HFFc6 (cell line): ENCODE results near the gene ECM1. TPM values are rescaled to one million over a fixed set of nuclear protein-coding genes. Genes with fewer than 3 reads are reported as not detected.

Experiments
- DNase-seq: peaks from one replicate; pipeline ENCODE4 v3.0.0-alpha.2; 2018
- H3K27ac Mint-ChIP-seq: 2 replicates; pipeline ENCODE4 v1.8.0; 2020; ENCODE audit warnings: mild to moderate bottlenecking, mixed read lengths
- H3K27me3 Mint-ChIP-seq: 2 replicates; pipeline ENCODE4 v1.8.0; 2021; ENCODE audit warnings: mild to moderate bottlenecking, moderate library complexity, mixed read lengths; ENCODE audit not compliant: insufficient read depth
- H3K36me3 Mint-ChIP-seq: 2 replicates; pipeline ENCODE4 v1.8.0; 2021; ENCODE audit warnings: low read depth, mixed read lengths
- H3K4me1 Mint-ChIP-seq: 2 replicates; pipeline ENCODE4 v1.8.0; 2020; ENCODE audit warnings: low read depth, mixed read lengths
- H3K4me3 Mint-ChIP-seq: 2 replicates; pipeline ENCODE4 v1.8.0; 2020; ENCODE audit warnings: mild to moderate bottlenecking, moderate library complexity, mixed read lengths
- H3K9me3 Mint-ChIP-seq: 2 replicates; pipeline ENCODE4 v1.8.0; 2020; ENCODE audit warnings: mild to moderate bottlenecking, mixed read lengths
- CTCF ChIP-seq: fragments of 200-600 bp; sonication (generic); IDR thresholded peaks from 2 replicates; pipeline ENCODE4 v1.5.0; 2021; ENCODE audit warnings: antibody characterized with exemption, mild to moderate bottlenecking
- total RNA-seq, 6 experiments: library from RNA; stranded (reverse); fragmentation: NEBNext Ultra II Directional; extraction: Animal tissue kit (Norgen Biotek cat#: 25700); gene quantifications; 2 replicates in 1 of 6; 3 replicates in 5 of 6; pipeline ENCODE4 v1.2.3, GENCODE V29; 2021

Gene ECM1
- total RNA-seq, 6 experiments from 2014 or later: 30.8 to 52.0 (median 46.5) TPM

- H3K9me3 Mint-ChIP-seq: no peaks in the 10 kb centered on the region
- H3K4me3 Mint-ChIP-seq: no peak overlapping the region
- peaks cover 18% of the 10 kb centered on the region for H3K36me3 Mint-ChIP-seq
- no peak for TF ChIP-seq CTCF
- no peak for DNase-seq
- no peak overlapping the region for H3K27ac Mint-ChIP-seq
- no peaks in the 10 kb centered on the region for H3K27me3 Mint-ChIP-seq
- peaks cover 7% of the 10 kb centered on the region for H3K4me1 Mint-ChIP-seq
Observed at GRCh38 chr1:150493175-150493574, 14.7 kb upstream of the ECM1 start.

GRCh38 chr1:150498342-150498741 is 9.6 kb upstream of the ECM1 start:
- Mint-ChIP-seq H3K4me1 (no peaks in the 10 kb centered on the region), H3K27ac (no peak overlapping the region), H3K4me3 (no peak overlapping the region), H3K36me3 (peaks cover 25% of the 10 kb centered on the region; the same call in 1 of the 2 replicates), H3K27me3 (no peaks in the 10 kb centered on the region), H3K9me3 (no peaks in the 10 kb centered on the region)
- no peak for DNase-seq
- no peak for TF ChIP-seq CTCF

GRCh38 chr1:150505431-150505830 is 2.5 kb upstream of the ECM1 start:
- H3K27me3 Mint-ChIP-seq: no peaks in the 10 kb centered on the region
- H3K27ac Mint-ChIP-seq: 0 out of 2 replicates have a peak overlapping the region, but pooled peaks have one; percentile 8
- no peak overlapping the region for H3K4me3 Mint-ChIP-seq
- TF ChIP-seq CTCF: no peak
- DNase-seq: no peak
- H3K4me1 Mint-ChIP-seq: peaks cover 22% of the 10 kb centered on the region
- no peaks in the 10 kb centered on the region for H3K9me3 Mint-ChIP-seq
- peaks cover 22% of the 10 kb centered on the region for H3K36me3 Mint-ChIP-seq

GRCh38 chr1:150508982-150509381 is 1.1 kb downstream of the ECM1 start:
- Mint-ChIP-seq H3K4me1 (peaks cover 36% of the 10 kb centered on the region), H3K27ac (peak overlapping the region; percentile 83), H3K27me3 (no peaks in the 10 kb centered on the region), H3K36me3 (peaks cover 39% of the 10 kb centered on the region), H3K9me3 (no peaks in the 10 kb centered on the region), H3K4me3 (peak overlapping the region; percentile 77)
- no peak for TF ChIP-seq CTCF
- no peak for DNase-seq

GRCh38 chr1:150511551-150511950 is 3.6 kb downstream of the ECM1 start:
- no peak overlapping the region for H3K27ac Mint-ChIP-seq
- DNase-seq: no peak
- no peaks in the 10 kb centered on the region for H3K9me3 Mint-ChIP-seq
- H3K27me3 Mint-ChIP-seq: no peaks in the 10 kb centered on the region
- H3K36me3 Mint-ChIP-seq: peaks cover 34% of the 10 kb centered on the region
- no peak overlapping the region for H3K4me3 Mint-ChIP-seq
- no peak for TF ChIP-seq CTCF
- peaks cover 51% of the 10 kb centered on the region for H3K4me1 Mint-ChIP-seq
